HG03520 (cell line): Measurements from ENCODE around the gene NSUN4.
"Not testable (repeated sequence)": the region's sequence is repeated elsewhere in the genome, so short reads cannot be mapped to it uniquely, and the experiment has no call there.

Experiments
- ATAC-seq: cut with Tn5 transposase; IDR thresholded peaks from one replicate; pipeline ENCODE4 v1.9.1; 2021; ENCODE audit warnings: mild to moderate bottlenecking, moderate library complexity; ENCODE audit not compliant: unreplicated experiment

The NSUN4 gene

DNA sequence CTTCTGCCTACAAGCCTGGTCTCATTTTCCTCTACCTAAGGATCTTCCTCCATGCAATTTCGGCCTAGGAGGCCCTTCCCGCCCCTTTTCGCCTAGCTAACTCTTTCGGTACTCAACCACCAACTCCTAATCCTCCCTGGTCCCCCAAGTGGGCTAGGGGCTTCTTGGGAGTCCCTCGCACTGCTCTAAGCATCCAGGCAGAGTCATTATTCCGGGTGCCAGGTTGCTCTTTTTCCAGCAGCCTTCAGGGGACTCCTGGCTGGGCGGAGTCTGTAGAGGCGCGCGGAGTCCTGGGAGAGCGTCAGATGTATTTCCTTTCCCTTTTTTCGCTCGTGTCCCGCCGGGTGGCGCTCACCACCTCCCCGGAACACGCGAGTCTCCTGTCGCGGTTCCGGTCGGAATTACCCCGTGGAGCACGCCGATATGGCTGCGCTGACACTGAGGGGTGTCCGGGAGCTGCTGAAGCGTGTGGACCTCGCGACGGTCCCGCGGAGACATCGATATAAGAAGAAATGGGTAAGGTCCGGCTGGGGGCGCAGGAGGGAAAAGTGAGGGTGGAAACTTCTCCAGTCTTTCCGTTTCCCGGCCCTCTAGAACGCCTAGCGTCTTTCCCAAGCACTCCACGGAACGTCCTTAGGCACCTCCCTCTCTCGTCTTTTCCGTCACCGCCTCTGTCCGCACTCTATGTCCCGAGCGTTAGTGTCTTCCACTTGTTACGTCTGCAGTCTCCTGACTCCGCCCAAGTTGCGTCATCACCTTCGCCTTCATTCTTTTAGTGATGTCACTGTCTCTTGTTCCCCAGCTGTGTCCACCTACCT lies at the start of gene NSUN4:
Gene NSUN4 (plus strand): TSS at position 404 of the 818 bp plus-strand sequence. CDS start 20 bp downstream, at position 424.
- peak; percentile 73 for ATAC-seq

DNA sequence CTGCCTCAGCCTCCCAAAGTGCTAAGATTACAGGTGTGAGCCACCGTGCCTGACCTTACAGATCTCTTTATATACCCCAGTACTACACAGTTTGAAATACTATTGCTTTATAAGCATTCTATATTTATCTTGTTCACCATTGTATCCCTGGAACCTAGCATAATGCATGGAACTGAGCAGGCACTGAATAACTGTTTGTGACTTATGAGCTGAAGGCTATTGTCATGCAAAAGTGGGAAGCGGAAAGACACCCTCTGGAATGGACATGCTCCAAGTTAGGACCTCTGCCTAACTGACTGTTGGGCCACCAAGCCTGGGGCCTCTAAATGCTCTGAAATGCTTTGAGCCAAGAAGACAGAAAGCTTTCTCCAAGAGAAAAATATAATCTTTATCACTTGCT lies 45.3 kb upstream of the NSUN4 start:
- ATAC-seq = no peak

DNA sequence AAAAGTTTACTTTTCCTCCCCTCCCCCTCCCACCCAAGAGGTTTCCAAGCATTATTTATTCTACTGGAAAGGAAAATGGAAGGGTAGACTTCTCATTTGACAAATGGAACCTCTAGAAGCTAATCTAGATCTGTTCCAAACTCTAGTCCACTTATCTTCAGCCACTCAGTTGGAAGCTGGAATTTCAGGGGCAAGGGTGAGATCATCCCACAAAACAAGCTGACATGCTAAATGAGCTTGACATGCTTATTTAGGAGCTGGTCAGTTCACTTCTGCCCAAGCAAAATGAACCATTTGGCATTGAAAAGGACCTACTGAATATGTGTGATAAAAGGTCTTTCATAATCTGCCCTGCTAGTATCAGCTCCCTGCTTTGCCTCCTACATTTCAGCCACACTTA lies 42.2 kb upstream of the NSUN4 start:
- no peak for ATAC-seq

DNA sequence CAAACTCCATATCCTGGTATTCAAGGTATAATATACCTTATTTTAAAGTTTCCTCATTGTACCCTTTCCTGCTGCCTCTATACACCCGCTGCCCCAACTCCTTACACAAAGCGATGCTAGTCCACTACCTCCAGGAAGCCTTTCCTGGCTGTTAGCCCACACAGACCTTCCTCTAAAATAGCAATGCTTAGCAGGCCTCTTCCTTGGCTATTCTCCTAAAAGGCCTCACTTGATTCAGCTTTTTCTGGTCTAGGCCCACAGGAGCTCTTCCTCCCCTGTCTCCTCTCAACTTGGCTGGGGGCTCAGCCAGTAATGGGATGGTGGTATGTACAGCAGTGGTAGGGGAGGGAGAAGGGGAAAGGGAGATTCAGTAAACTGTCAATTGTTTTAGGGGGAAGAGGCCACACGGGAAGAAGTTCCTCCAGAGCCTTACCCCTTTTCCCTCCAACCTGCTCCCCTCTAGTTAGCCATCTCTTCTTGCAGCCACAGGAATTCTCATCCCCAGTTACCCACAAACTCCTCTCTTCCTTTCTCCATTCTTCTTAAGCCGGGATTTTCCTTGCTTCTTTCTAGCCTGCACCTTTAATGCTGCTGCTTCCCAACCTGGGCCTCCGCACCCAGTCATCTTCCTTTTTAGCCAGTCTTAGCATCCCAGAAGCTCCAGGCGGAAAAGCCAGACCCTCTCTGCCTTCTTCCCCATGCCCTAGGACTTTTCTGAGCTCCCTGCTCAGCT lies 39.8 kb upstream of the NSUN4 start:
- ATAC-seq = no peak

DNA sequence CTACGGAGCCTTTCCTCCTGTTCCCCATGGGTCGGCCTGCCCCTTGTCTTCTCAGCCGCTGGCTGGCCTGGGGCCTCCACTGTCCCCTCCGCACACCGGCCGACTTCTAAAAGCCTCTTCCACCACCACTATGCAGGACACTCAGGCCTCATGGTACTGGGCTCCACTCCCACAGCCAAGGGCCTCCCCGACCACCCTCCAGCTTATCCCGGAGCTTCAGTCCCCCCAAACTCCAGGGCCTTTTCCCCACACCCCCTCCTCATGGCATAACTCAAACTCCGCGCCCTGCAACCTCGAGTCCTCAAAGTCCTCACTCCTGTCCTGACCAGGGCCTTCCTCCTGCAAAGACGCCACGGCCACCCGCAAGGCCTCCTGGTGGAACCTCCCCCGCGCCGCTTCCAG lies 39.2 kb upstream of the NSUN4 start:
- no peak for ATAC-seq

DNA sequence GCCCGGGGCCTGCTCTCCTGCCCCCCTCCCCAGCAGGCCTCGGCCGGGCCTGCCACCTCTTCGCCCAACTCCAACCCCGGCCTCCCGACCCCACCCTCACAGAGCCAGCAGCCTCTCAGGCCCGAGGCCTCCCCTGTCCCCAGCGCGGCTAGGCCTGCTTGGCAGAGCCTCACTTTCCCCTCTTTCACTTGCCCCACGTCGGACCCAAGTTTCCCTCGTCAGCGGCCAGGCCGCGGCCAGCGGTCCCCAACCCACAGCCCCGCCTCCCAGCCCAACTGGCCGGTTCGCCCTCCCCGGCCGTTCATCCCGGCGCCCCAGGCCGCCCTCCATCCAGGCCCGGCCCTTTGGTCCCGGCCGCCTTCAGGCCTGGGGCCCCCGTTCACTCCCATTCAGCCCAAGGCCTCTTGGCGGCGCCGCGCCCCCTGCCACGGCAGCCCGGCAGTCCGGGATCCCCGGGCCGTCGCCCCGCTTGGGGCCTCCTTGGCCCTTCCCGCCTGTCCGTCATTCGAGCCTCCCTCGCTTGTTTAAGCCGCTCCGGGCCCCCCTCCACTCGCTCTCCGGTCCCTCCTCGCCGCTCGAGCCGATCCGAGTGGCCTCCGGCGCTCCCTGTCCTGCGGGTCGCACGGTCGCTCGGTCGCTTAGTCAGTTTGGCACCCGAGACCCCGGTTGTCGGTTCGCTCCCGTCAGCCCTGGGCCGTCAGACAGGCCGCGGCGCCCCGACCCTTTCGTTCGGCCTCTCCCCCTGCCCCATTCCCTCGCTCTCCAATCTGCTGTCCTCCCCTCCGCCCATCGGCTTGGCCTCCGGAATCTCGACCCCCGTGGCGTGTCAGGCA lies 38.6 kb upstream of the NSUN4 start:
- ATAC-seq = no peak

DNA sequence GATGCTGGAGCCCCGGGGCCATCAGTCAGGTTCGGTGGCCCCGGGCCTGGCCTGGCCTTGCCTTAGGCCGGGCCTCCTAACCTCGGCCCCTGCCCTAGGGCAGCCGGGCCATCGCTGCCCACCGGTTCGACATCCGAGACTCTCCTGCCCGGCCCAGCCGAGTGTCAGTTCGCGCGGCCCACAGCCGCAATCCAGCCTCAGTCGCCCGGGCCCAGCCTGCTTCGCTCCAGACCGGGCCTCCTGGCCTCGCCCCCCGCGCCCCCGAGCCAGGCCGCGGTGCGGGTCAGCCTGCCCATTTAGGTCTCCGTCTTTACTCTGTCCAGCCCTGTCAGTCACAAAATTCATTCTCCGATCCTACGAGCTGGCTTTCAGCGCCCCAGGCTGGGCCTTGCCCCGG lies 38.0 kb upstream of the NSUN4 start:
- peak; percentile 1 for ATAC-seq

DNA sequence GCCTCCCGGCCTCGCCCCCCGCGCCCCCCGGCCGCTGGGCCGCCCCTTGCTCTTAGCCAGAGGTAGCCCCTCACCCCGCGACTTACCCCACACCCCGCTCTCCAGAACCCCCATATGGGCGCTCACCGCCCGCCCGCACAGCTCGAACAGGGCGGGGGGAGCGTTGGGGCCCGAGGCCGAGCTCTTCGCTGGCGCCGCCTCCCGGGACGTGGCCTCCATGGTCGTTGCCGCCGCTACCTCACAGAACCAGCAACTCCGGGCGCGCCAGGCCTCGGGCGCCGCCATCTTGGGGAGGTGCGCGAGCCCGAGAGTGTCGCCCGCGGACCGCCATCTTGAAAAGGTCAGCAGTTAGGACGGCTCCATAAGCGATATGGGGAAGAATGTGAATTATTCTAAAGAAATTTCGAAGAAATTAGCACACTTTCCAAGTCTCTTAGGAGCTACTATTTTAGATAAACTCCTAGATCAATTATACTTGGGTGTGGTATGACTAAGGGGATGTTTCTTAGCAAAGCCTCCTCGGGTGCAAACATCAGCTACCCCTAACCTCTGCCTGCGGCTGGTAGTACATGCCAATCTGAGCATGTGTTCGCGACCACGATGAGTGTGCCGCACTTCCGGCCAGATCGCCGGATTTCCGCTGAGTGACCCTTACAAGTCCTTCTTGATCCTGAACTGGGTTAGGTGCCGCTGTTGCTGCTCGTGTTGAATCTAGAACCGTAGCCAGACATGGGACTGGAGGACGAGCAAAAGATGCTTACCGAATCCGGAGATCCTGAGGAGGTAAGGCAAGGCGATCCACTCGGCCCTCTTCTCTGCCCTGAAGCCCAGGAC lies 37.4 kb upstream of the NSUN4 start, which contains the start of the genes LRRC41 and UQCRH:
Gene LRRC41 (minus strand): TSS at position 579 of the 834 bp plus-strand sequence. CDS start 294 bp downstream, at position 285.
Gene UQCRH (plus strand): TSS at position 661 of the 834 bp plus-strand sequence. CDS start 69 bp downstream, at position 730.
- peak; percentile 72 for ATAC-seq

DNA sequence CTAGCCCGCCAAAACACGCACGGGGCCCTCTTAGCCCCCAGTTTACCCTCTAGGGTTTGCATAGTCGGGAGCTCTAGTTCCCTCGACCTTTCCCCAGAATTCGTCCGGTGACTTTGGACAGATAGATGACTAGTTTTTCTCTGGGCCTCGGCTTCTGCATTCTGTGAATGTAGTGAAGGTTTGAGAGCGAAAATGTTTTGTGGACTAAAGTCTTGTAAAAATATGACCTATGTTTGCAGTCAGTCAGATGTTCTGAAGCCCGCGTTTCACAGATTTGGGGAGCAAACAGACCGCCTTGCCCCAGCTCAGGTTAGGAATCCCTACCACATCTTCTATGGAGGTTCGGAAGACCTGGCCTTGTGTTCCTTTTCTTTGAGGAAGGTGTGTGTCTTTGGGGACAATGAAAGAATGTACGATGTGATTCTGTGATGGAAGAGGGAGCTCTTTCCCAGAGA lies 36.7 kb upstream of the NSUN4 start:
- ATAC-seq = no peak

DNA sequence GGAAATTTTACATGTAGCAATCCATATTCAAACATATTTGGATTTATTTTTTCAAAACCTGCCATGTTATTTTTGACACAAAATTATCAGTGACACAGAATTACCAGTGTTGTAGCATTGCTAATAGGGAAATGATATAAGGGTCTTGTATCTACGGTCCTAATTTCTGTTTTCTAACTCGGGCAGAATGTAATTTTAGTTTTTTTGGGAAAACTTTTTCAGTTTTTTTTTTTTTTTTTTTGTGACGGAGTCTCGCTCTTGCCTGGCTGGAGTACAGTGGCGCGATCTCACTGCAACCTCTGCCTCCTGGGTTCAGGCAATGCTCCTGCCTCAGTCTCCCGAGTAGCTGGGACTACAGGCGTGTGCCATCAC lies 34.5 kb upstream of the NSUN4 start:
- ATAC-seq = no peak

DNA sequence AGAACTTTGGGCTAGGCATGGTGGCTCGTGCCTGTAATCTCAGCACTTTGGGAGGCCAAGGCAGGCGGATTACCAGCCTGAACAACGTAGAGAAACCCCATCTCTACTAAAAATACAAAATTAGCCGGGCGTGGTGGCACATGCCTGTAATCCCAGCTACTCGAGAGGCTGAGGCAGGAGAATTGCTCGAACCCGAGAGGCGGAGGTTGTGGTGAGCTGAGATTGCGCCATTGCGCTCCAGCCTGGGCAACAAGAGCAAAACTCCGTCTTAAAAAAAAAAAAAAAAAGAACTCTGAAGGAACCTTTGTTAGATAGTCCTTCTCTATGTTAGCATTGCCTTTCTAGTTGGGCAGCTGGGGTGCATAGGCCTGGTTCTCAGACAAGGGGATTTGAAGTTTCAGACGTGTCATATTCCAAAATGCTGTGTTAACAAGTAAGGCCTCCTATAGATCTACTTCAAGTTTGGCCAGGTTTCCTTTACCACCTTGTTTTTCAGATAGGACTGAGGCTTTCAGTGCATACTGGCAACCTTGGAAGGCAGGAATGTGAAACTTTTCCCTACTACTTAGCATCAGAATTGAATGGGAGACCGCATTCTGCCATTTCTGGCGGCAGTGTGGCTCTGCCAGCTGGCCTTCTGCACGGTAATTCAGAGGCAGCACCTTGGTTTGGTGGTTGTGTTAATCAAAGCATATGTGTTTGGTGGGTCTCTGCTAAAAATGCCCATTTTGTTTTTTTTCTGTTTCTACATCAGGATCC lies 31.0 kb upstream of the NSUN4 start:
- no peak for ATAC-seq

DNA sequence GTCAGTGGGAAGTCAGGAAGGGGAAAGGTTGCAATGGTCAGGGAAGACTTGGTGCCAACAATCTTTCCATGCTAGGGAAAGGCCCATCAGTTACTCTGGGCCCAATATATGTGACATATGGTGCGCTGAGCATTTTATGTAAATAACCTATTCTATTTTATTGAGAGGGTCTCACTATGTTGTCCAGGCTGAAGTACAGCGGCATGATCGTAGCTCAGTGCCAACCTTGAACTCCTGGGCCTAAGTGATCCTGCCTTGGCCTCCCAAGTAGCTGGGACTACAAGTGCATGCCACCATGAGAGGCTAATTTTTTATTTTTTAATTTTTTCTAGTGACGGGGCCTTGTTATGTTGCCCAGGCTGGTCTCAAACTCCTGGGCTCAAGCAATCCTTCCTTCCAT lies 30.3 kb upstream of the NSUN4 start:
- ATAC-seq = no peak

DNA sequence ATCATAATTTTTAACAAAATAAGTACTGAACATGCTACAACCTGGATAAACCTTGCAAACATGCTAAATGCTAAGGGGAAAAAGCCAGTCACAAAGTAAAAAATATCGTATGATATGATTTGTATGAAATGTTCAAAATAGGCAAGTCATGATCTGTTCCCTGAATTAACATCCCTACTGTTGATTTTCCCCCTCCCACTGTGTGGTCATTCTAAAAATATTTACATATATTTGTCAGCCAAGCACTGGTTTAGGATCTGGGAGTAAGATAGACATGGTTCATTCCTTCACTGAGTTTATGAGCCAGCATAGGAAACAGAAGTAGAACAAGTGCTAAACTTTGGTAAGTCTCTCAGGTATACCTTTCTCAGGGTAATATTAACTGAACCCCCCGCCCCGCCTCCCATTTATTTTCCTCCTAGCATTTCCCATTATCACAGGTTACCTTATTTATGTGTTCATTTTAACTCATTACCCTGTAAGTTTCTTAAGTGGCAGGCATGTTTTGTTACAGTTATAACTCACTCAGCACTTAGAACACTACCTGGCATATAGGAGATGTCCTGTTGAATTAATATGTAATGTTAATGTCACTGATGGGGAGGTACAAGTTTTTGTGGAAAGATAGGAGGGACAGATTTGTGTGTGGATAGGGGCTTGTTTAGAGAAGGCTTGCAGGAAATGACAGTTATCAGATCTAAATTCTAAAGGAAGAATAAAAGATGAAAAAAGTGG lies 24.8 kb upstream of the NSUN4 start:
- no peak for ATAC-seq

DNA sequence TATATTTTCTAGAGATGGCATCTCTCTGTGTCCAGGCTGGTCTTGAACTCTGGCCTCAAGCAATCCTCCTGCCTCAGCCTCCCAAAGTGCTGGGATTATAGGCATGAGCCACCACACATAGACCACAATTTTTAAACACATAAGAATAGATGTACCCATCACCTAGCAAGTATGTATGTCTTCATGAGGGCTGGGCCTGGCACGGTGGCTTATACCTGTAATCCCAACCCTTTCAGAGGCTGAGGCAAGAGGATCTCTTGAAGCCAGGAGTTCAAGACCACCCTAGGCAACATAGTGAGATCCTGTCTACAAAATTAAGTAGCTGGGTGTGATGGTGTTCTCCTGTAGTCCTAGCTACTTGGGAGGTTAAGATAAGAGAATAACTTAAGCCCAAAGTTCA lies 23.3 kb upstream of the NSUN4 start:
- no peak for ATAC-seq

DNA sequence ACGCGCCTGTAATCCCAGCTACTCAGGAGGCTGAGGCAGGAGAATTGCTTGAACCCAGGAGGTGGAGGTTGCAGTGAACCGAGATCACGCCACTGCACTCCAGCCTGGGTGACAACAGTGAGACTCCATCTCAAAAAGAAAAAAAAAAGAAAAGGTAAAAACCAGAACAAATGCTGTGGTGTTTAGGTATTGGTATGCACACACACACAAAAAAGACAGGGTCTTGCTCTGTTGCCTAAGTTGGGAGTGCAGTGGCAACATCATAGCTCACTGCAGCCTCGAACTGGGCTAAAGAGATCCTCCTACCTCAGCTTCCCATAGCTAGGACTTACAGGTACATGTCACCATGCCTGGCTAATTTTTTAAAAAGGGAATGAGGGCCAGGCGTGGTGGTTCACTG lies 21.3 kb upstream of the NSUN4 start:
- ATAC-seq = not testable (repeated sequence)

DNA sequence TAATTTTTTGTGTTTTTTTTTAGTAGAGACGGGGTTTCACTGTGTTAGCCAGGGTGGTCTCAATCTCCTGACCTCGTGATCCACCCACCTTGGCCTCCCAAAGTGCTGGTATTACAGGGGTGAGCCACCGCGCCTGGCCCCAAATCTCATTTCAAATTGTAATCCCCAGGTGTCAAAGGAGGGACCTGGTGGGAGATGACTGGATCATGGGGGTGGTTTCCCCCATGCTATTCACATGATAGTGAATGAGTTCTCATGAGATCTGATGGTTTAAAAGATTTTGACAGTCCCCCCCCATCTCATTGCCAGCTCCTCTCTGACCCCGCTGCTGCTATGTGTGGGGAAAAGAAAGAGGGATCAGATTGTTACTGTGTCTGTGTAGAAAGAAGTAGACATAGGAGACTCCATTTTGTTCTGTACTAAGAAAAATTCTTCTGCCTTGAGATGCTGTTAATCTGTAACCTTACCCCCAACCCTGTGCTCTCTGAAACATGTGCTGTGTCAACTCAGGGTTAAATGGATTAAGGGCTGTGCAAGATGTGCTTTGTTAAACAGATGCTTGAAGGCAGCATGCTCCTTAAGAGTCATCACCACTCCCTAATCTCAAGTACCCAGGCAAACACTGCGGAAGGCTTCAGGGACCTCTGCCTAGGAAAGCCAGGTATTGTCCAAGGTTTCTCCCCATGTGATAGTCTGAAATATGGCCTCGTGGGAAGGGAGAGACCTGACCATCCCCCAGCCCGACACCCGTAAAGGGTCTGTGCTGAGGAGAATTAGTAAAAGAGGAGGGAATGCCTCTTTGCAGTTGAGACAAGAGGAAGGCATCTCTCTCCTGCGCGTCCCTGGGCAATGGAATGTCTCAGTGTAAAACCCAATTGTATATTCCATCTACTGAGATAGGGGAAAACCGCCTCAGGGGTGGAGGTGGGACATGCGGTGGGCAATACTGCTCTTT lies 20.4 kb upstream of the NSUN4 start:
- ATAC-seq = not testable (repeated sequence)

DNA sequence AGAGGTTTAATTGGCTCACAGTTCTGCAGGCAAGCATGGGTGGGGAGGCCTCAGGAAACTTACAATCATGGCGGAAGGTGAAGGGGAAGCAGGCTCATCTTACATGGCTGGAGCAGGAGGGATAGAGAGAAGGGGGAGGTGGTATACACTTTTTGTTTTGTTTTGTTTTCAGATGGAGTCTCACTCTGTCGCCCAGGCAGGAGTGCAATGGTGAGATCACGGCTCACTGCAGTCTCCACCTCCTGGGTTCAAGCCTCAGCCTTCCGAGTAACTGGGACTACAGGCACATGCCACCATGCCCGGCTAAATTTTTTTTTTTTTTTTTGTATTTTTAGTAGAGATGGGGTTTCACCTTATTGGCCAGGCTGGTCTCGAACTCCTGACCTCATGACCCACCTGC lies 18.4 kb upstream of the NSUN4 start:
- ATAC-seq = not testable (repeated sequence)
